ENCODE results near the gene PACSIN1. TPM values are rescaled to one million over a fixed set of nuclear protein-coding genes. Genes with fewer than 3 reads are reported as not detected.

The PACSIN1 gene
- total and polyA plus RNA-seq, 4 donors: 0.03 to 0.17 (median 0.15) TPM

GRCh38 chr6:34537922-34538550, 72.2 kb downstream of the PACSIN1 start (continued):
- no peak for TF ChIP-seq SP1 (IDR thresholded peaks at IDR 0.05)
- TF ChIP-seq HNF4G (IDR thresholded peaks at IDR 0.05): no peak
- no peak for TF ChIP-seq RXRA (IDR thresholded peaks at IDR 0.05)
- TF ChIP-seq NR2F2 (IDR thresholded peaks at IDR 0.05): no peak
- TF ChIP-seq HNF4A (conservative IDR thresholded peaks at IDR 0.05): no peak
- no peak for TF ChIP-seq FOXA1 (IDR thresholded peaks at IDR 0.05)
- no peak for TF ChIP-seq GABPA (IDR thresholded peaks at IDR 0.05 in 1 of 2, conservative IDR thresholded peaks at IDR 0.05 in 1 of 2)
- no peak for TF ChIP-seq YY1 (IDR thresholded peaks at IDR 0.05)
- no peak for TF ChIP-seq ATF3 (IDR thresholded peaks at IDR 0.05)
- no peak for TF ChIP-seq RAD21 (IDR thresholded peaks at IDR 0.05)

DNA sequence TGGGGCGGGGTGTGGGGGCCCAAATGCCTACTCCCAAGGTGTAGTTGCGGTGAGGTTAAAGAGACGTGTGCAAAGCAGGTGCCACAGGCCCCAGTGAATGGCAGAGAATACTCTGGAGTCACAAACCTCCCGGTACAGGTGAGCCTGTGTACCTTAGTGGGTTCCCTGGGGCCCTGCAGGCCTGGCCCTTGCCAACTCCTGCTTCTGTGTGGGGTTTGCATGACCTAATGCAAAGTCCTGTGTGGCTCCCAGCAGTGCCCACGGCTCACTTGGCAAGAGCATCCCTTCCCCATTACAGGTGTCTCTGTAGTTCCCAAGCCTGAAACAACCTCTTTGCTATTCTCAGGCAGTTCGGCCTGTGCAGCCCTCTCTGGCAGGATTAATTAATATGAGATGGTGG, 72.7 kb downstream of the PACSIN1 start:
- no peak overlapping the region for H3K27ac ChIP-seq (ENCODE audit: low read depth in 1 of 2, low read length in 2 of 2)
- H3K27me3 ChIP-seq (ENCODE audit: control insufficient read depth in 4 of 4, insufficient read depth in 4 of 4, low read length in 3 of 4): no peaks in the 10 kb centered on the region
- TF ChIP-seq ATF3 (IDR thresholded peaks at IDR 0.05) (no peak), MAX (IDR thresholded peaks at IDR 0.05) (no peak), JUND (IDR thresholded peaks at IDR 0.05) (no peak), TAF1 (conservative IDR thresholded peaks at IDR 0.05) (no peak), HNF4G (IDR thresholded peaks at IDR 0.05) (no peak), GABPA (IDR thresholded peaks at IDR 0.05 in 1 of 2, conservative IDR thresholded peaks at IDR 0.05 in 1 of 2) (no peak), RXRA (IDR thresholded peaks at IDR 0.05) (no peak), YY1 (IDR thresholded peaks at IDR 0.05) (no peak), EGR1 (IDR thresholded peaks at IDR 0.05; ENCODE audit: low read depth in 2 of 2) (no peak), FOXA2 (IDR thresholded peaks at IDR 0.05) (no peak), NR2F2 (IDR thresholded peaks at IDR 0.05) (no peak)
- 93% methylated on average over 6 of the region's 6 CpGs for WGBS
- no peak for DNase-seq (ENCODE audit: low spot score)
- no peaks in the 10 kb centered on the region for H3K9me3 ChIP-seq (ENCODE audit: control insufficient read depth in 4 of 4, low read length in 3 of 4)
- H3K36me3 ChIP-seq (ENCODE audit: control insufficient read depth in 4 of 4, insufficient read depth in 3 of 4, low read depth in 1 of 4, low read length in 3 of 4): no peaks in the 10 kb centered on the region
- no peak overlapping the region for H3K9ac ChIP-seq (ENCODE audit: low read depth in 1 of 2, low read length in 2 of 2)
- H3K4me3 ChIP-seq (ENCODE audit: low read depth in 1 of 3, low read length in 3 of 3): no peak overlapping the region
- H3K4me1 ChIP-seq (ENCODE audit: control insufficient read depth in 4 of 4, insufficient read depth in 4 of 4, low read length in 3 of 4): no peaks in the 10 kb centered on the region

- no peak for DNase-seq (ENCODE audit: low spot score)
- Histone ChIP-seq H3K27me3 (ENCODE audit: control insufficient read depth in 4 of 4, insufficient read depth in 4 of 4, low read length in 3 of 4) (no peaks in the 10 kb centered on the region), H3K36me3 (ENCODE audit: control insufficient read depth in 4 of 4, insufficient read depth in 3 of 4, low read depth in 1 of 4, low read length in 3 of 4) (no peaks in the 10 kb centered on the region), H3K4me3 (ENCODE audit: low read depth in 1 of 3, low read length in 3 of 3) (no peak overlapping the region), H3K27ac (ENCODE audit: low read depth in 1 of 2, low read length in 2 of 2) (no peak overlapping the region), H3K9me3 (ENCODE audit: control insufficient read depth in 4 of 4, low read length in 3 of 4) (no peaks in the 10 kb centered on the region), H3K4me1 (ENCODE audit: control insufficient read depth in 4 of 4, insufficient read depth in 4 of 4, low read length in 3 of 4) (no peaks in the 10 kb centered on the region), H3K9ac (ENCODE audit: low read depth in 1 of 2, low read length in 2 of 2) (no peak overlapping the region)
- no peak for TF ChIP-seq REST (IDR thresholded peaks at IDR 0.05)
- no peak for TF ChIP-seq GABPA (IDR thresholded peaks at IDR 0.05 in 1 of 2, conservative IDR thresholded peaks at IDR 0.05 in 1 of 2)
- 90% methylated on average over 14 of the region's 14 CpGs for WGBS
Measured at GRCh38 chr6:34539181-34539580, 73.3 kb downstream of the PACSIN1 start.
